Smooth muscle cell (in vitro differentiated cells): ENCODE results near the gene PPP1R14D. TPM values are rescaled to one million over a fixed set of nuclear protein-coding genes. Genes with fewer than 3 reads are reported as not detected.

Experiments
- DNase-seq: peaks from one replicate; lab custom pipeline; 2025; ENCODE audit not compliant: unreplicated experiment; lab: John Stamatoyannopoulos, UW
- H2AFZ ChIP-seq: fragments of 200-600 bp; sonication (generic); 2 replicates; pipeline ENCODE4 v1.6.0; 2016; ENCODE audit warnings: antibody characterized with exemption, low read depth, mild to moderate bottlenecking
- H3F3A ChIP-seq: fragments of 200-600 bp; sonication (generic); 2 replicates; pipeline ENCODE4 v1.6.0; 2017; ENCODE audit warnings: antibody characterized with exemption, low read depth
- H3K27ac ChIP-seq: fragments of 200-600 bp; sonication (generic); 2 replicates; pipeline ENCODE4 v1.5.1; 2016; ENCODE audit warnings: low read depth, mild to moderate bottlenecking
- H3K27me3 ChIP-seq: fragments of 200-600 bp; sonication (generic); 2 replicates; pipeline ENCODE4 v1.6.1; 2016; ENCODE audit warnings: low read depth, mild to moderate bottlenecking
- H3K36me3 ChIP-seq: fragments of 200-600 bp; sonication (generic); 2 replicates; pipeline ENCODE4 v1.5.1; 2016; ENCODE audit warnings: low read depth
- H3K4me1 ChIP-seq: fragments of 200-600 bp; sonication (generic); 2 replicates; pipeline ENCODE4 v1.5.1; 2016; ENCODE audit warnings: low read depth
- H3K4me2 ChIP-seq: fragments of 200-600 bp; sonication (generic); 2 replicates; pipeline ENCODE4 v1.6.0; 2016; ENCODE audit warnings: mild to moderate bottlenecking
- H3K4me3 ChIP-seq: fragments of 200-600 bp; sonication (generic); 2 replicates; pipeline ENCODE4 v1.5.1; 2016; ENCODE audit warnings: mild to moderate bottlenecking
- H3K79me2 ChIP-seq: fragments of 200-600 bp; sonication (generic); 2 replicates; pipeline ENCODE4 v1.6.0; 2016; ENCODE audit warnings: low read depth, mild to moderate bottlenecking
- H3K9ac ChIP-seq: fragments of 200-600 bp; sonication (generic); 2 replicates; pipeline ENCODE4 v1.6.0; 2016; ENCODE audit warnings: low read depth
- H3K9me3 ChIP-seq: fragments of 200-600 bp; sonication (generic); replicated peaks from 2 replicates; pipeline ENCODE4 v1.5.1; 2016; ENCODE audit warnings: low read depth
- H4K20me1 ChIP-seq: fragments of 200-600 bp; sonication (generic); 2 replicates; pipeline ENCODE4 v1.6.0; 2016; ENCODE audit warnings: low read depth
- WGBS: methylation state at CpG from one replicate; pipeline ENCODE4 v1.1.7; 2016; ENCODE audit warnings: low lambda C conversion rate; 5-methylcytosine and 5-hydroxymethylcytosine counted together
- polyA plus RNA-seq: library from polyadenylated mRNA; unstranded; fragments of >200 nt; fragmentation: Nextera tagmentation; extraction: Ambion mirVana; gene quantifications from 2 replicates; pipeline ENCODE4 v1.2.1, GENCODE V29; 2016
- total RNA-seq: library from RNA; depleted of rRNA; stranded (reverse); fragments of >200 nt; gene quantifications from 2 replicates; pipeline ENCODE4 v1.2.3, GENCODE V29; 2014
- TF ChIP-seq, protein P1 (sequence below): fragments of 200-600 bp; sonication (generic); IDR thresholded peaks from 2 replicates; pipeline ENCODE4 v1.5.1; 2017; ENCODE audit warnings: borderline replicate concordance, mild to moderate bottlenecking, antibody characterized with exemption; ENCODE audit not compliant: insufficient read depth, poor library complexity, severe bottlenecking

The PPP1R14D gene
- total and polyA plus RNA-seq, 2 experiments from 2014 or later = not detected

- H3K4me1 ChIP-seq = no peaks in the 10 kb centered on the region
- H4K20me1 ChIP-seq = peaks cover 16% of the 10 kb centered on the region
- no peak overlapping the region for H3K27ac ChIP-seq
- H3K27me3 ChIP-seq = no peaks in the 10 kb centered on the region
- no peaks in the 10 kb centered on the region for H3F3A ChIP-seq
- H3K79me2 ChIP-seq = no peaks in the 10 kb centered on the region
- no peaks in the 10 kb centered on the region for H3K9me3 ChIP-seq
- 91% methylated on average over 11 of the region's 11 CpGs for WGBS
- H3K4me2 ChIP-seq = no peak overlapping the region
- TF ChIP-seq, protein P1, sequence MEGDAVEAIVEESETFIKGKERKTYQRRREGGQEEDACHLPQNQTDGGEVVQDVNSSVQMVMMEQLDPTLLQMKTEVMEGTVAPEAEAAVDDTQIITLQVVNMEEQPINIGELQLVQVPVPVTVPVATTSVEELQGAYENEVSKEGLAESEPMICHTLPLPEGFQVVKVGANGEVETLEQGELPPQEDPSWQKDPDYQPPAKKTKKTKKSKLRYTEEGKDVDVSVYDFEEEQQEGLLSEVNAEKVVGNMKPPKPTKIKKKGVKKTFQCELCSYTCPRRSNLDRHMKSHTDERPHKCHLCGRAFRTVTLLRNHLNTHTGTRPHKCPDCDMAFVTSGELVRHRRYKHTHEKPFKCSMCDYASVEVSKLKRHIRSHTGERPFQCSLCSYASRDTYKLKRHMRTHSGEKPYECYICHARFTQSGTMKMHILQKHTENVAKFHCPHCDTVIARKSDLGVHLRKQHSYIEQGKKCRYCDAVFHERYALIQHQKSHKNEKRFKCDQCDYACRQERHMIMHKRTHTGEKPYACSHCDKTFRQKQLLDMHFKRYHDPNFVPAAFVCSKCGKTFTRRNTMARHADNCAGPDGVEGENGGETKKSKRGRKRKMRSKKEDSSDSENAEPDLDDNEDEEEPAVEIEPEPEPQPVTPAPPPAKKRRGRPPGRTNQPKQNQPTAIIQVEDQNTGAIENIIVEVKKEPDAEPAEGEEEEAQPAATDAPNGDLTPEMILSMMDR = no peak
- H3K4me3 ChIP-seq = no peak overlapping the region
- H3K9ac ChIP-seq = no peak overlapping the region
- H3K36me3 ChIP-seq = peaks cover 3% of the 10 kb centered on the region
- H2AFZ ChIP-seq = no peak overlapping the region
- DNase-seq = no peak
Observed at GRCh38 chr15:40776537-40777141, 51.9 kb downstream of the PPP1R14D start.

- 99% methylated on average over 14 of the region's 14 CpGs for WGBS
- Histone ChIP-seq H4K20me1 (peaks cover 12% of the 10 kb centered on the region), H3F3A (no peaks in the 10 kb centered on the region), H3K4me3 (no peak overlapping the region), H3K9ac (no peak overlapping the region), H3K4me1 (no peaks in the 10 kb centered on the region), H3K27ac (no peak overlapping the region), H2AFZ (no peak overlapping the region), H3K9me3 (no peaks in the 10 kb centered on the region), H3K4me2 (no peak overlapping the region), H3K79me2 (no peaks in the 10 kb centered on the region), H3K36me3 (peaks cover 3% of the 10 kb centered on the region), H3K27me3 (no peaks in the 10 kb centered on the region)
- TF ChIP-seq, protein P1 = no peak
- DNase-seq = no peak
Observed at GRCh38 chr15:40775740-40776536, 52.6 kb downstream of the PPP1R14D start.

GRCh38 chr15:40775007-40775406, 53.5 kb downstream of the PPP1R14D start:
- WGBS = 98% methylated on average over 10 of the region's 10 CpGs
- no peaks in the 10 kb centered on the region for H3K27me3 ChIP-seq
- H3F3A ChIP-seq = no peaks in the 10 kb centered on the region
- no peak overlapping the region for H3K4me3 ChIP-seq
- no peak overlapping the region for H3K9ac ChIP-seq
- no peaks in the 10 kb centered on the region for H3K9me3 ChIP-seq
- H4K20me1 ChIP-seq = peaks cover 5% of the 10 kb centered on the region
- no peak for DNase-seq
- no peak overlapping the region for H3K4me2 ChIP-seq
- TF ChIP-seq, protein P1 = no peak
- no peak overlapping the region for H3K27ac ChIP-seq
- H3K36me3 ChIP-seq = peaks cover 3% of the 10 kb centered on the region
- H3K79me2 ChIP-seq = no peaks in the 10 kb centered on the region
- H3K4me1 ChIP-seq = no peaks in the 10 kb centered on the region
- no peak overlapping the region for H2AFZ ChIP-seq
